GM12874 (cell line): Measurements from ENCODE around the gene LRRC45.

Source experiments
- TF ChIP-seq, protein P1 (sequence below): IDR thresholded peaks from 2 replicates; pipeline ENCODE4 v1.5.1; 2011; ENCODE audit warnings: low read depth, mild to moderate bottlenecking, control low read depth, low read length, moderate library complexity; ENCODE audit not compliant: insufficient read depth

Gene LRRC45

DNA sequence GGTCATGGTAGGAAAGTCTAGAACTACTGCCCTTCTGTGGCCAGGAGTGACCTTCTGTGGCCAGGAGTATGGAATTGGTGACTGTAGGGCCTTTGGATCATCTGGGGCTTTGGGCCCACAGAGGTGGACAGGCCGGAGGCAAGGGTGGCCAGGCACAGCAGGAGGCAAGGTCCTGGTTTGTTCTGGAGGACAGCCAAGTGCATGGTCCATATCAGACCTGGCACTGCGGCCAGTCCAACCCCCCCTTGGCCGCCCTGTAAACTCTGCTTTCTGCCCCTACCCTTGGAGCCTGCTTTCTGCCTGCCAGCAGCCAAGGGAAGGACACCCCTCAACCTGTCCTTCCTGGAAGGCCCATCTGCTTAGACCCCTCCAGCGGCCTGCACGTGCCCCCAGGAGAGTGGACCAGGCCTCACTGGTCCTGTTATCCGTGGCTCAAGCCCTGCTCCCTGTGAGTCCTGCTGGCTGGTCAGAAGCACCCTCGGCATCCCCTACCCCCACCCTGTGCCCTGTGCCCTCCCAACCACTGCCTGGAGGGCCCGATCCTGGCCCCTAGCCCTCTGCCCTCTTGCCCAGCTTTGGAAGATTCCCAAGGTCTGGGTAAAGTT, 16.7 kb downstream of the LRRC45 start:
- TF ChIP-seq, protein P1, sequence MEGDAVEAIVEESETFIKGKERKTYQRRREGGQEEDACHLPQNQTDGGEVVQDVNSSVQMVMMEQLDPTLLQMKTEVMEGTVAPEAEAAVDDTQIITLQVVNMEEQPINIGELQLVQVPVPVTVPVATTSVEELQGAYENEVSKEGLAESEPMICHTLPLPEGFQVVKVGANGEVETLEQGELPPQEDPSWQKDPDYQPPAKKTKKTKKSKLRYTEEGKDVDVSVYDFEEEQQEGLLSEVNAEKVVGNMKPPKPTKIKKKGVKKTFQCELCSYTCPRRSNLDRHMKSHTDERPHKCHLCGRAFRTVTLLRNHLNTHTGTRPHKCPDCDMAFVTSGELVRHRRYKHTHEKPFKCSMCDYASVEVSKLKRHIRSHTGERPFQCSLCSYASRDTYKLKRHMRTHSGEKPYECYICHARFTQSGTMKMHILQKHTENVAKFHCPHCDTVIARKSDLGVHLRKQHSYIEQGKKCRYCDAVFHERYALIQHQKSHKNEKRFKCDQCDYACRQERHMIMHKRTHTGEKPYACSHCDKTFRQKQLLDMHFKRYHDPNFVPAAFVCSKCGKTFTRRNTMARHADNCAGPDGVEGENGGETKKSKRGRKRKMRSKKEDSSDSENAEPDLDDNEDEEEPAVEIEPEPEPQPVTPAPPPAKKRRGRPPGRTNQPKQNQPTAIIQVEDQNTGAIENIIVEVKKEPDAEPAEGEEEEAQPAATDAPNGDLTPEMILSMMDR, result no peak

DNA sequence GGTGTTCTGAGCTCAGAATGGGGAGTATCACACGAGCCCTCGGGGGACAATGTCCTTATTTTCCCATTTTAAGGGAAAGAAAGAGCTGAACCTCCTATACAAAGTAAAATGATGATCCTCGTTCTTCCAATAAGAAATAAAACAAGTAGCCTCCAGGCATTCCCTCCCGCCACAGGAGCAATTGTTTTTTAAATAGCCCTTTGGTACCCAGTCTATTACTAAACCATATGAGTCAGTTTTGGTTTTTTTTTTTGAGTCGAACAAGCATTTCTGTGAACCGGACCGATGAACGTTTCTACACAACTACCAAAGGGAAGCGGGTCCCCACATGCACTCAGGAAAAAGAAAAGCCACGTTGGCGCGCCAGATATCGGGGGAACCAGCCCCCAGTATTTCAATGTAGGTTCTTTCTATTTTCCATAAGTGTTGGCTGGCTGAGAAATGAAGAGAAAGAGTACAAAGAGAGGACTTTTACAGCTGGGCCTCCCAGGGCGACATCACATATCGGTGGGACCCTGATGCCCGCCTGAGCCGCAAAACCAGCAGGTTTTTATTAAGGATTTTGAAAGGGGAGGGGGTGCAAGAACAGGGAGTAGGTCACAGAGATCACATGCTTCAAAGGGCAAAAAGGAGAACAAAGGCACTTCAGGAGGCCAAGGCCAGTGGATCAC, 18.2 kb downstream of the LRRC45 start:
- TF ChIP-seq, protein P1, result no peak

DNA sequence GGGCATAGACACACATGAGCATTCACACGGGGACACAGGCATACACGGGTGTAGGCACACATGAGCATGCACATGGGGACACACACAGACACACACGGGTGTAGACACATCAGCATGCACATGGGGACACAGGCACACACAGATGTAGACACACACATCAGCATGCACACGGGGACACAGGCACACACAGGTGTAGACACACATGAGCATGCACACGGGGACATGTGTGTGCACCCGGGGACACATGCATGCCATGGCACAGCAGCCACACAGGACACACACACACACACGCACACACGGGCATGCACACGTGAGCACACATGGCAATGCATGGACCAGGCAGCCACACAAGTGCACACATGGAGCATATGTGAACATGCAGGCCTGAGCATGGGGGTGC, 19.5 kb downstream of the LRRC45 start:
- TF ChIP-seq, protein P1, result no peak

DNA sequence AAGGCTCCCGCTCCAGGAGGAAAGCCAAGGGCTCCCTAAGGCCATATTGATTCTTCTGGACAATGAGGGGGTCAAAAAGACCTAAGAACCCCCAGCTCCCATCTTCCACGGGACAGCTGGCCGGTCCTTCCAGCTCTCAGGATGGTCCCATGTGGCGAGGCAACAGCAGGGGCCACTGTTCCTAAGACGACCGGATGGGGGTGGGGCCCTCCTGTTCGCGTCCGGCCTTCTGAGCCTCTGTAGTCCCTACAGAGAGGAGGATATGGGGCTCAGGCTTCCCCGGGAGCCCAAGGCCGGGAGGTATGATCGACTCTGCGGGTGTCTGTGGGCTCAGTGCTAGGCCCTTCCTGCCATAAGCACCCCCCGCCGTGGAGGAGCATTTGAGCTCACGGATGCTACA, 20.4 kb downstream of the LRRC45 start:
- TF ChIP-seq, protein P1, result no peak

DNA sequence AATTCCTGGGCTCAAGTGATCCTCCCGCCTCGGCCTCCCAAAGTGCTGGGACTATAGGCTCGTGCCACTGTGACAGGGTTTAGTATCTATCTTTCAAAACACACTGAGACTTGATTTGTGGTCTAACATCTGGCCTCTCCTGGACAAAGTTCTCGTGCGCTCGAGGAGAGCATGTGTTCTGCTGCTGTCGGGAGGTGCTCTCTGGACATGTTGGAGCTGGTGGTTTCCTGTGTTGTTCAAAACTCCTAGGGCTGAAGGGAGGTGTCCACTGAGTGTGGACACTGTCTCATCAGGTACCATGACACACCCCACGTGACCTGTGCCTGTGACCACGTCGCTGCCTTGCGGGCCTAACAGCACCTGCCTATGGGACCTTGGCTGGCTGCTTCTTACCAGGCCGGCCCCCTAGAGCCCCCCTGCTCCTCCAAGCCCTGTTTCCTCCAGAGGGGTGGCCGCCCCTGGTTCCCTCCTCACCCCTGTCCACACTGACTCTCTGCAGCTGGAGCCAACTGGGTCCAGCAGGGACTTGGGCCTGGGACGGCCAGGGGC, 22.9 kb downstream of the LRRC45 start:
- TF ChIP-seq, protein P1, result no peak

DNA sequence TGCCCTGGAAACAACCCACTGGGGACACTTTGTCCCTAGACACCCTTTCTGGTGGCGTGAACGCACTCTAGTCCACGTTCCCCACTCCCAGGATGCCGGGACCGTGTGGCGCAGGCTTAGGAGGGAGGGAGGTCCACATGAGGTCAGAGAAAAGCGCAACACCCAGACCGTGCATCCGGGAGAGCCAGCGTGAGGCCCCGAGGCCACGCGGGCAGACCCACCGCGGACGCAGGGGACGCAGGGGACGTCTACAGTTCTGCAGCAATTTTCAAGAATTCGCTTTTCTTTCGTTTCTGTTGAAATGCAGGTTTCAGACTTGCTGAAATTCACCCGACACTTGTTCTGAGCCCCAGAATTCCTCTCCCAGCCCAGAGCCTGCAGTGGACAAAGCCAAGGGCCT, 23.8 kb downstream of the LRRC45 start:
- TF ChIP-seq, protein P1, result no peak

DNA sequence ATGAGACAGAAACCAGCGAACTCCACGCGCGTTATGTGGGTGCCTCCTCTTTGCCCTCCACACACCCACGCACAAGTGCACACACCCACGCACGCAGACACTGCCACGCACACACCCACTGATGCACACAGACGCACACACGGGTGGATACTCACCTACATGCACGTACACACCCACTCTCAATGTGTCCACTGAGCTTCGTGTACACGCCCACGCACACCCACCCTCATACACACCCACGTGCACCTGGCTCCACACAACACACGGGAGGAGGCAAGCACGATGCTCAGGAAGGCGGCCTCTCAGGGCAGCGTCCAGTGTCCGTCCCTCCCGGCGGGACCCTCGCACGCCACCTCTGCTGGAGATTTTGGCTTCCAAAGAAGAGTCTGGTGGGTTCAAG, 24.3 kb downstream of the LRRC45 start:
- TF ChIP-seq, protein P1, result no peak
